GM19193 (cell line): ENCODE measurements around the gene AP4B1.

Source experiments
- POLR2A ChIP-seq: IDR thresholded peaks from 4 replicates; pipeline ENCODE4 v1.6.1; 2011; ENCODE audit not compliant: insufficient read depth, insufficient read length; ENCODE audit errors: extremely low read depth

The AP4B1 gene

GRCh38 chr1:113904674-113905434 lies at the start of gene AP4B1, which contains the start of gene DCLRE1B:
Gene AP4B1 (minus strand): TSS chr1:113904799. CDS start chr1:113904717, 82 bp downstream.
Gene DCLRE1B (plus strand): TSS chr1:113905326. CDS start chr1:113905587, 261 bp downstream.
- TF ChIP-seq POLR2A = peak; percentile 81

DNA sequence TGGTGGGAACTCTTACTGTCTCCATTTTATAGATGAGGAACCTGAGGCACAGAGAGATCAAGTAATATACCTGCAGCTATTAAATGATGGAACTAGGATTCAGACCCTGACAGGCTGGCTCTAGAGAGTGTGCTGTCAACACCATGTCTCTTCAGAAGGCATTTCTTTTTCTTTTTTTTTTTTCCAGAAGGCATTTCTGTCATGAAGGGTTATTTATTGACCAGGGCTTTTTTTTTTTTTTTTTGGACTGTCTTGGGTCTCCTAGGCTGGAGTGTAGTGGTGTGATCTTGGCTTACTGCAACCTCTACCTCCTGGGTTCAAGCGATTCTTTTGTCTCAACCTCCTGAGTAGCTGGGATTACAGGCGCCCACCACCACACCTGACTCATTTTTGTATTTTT lies 47.1 kb upstream of the AP4B1 start:
- no peak for TF ChIP-seq POLR2A

DNA sequence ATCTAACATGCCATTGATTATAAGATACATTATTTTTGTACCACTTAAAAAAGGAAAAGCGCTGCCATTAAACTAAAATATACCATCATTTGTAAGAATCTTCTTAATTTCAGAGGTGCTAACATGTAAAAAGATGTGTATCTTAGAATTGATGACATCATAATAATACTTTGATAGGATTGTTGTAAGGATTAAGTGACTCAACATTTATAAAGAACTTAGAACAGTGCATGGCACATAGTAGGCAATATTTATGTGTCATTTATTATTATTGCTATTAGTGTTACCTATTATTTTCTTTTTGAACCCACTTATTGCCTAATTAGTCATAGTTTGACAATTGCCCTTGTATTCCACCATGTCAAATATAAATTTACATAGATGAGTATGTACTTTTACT lies 46.3 kb upstream of the AP4B1 start:
- no peak for TF ChIP-seq POLR2A

DNA sequence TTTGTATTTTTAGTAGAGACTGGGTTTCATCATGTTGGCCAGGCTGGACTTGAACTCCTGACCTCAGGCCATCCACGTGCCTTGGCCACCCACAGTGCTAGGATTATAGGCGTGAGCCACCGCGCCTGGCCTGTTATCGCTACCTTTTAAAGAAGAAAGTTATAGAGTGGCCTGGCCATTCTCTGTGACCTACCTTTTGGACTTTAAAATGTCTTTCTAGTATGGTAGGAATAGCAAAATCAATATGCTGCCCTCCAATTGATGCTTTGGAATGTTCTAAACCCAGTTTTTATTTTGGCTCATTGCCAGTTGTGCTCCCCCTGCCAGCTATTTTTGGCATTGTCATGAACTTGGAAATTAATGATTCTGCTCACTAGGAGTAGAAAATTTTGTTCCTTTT lies 44.4 kb upstream of the AP4B1 start:
- no peak for TF ChIP-seq POLR2A

DNA sequence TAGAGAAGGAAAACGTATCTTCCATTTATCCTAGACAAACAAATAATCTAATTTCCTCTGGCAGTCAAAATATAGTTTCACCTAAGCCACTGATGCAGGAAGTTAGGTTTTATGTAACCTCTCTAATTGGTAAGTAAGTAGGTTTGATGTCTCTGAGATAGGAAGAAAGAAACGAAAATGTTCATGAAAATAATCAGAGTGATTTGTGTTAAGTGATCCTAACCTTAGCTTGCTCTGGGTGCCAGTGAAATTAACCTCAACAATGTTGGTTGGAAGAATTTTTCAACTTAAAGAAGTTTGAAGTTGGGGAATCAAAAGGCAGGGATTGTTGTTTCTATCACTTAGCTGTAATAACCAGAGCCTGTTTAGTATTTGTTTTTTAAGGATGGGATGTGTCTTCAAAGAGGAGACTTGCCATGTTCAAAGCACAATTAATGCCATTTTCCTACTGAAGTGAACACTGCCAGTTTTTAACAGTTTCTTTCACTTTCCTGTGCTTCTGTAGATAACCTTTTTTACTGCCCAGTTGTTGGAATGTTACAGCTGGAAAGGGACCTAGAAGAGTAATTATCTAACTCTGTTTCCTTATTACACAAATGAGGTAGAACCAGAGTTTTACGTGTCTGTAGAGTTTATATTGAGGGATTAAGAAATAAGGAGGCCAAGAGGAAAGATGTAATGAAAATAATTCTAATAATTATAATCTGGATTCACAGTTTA lies 42.9 kb upstream of the AP4B1 start:
- TF ChIP-seq POLR2A = no peak

- no peak for TF ChIP-seq POLR2A
These were observed 42.2 kb upstream of the AP4B1 start for GRCh38 chr1:113946678-113947387.

DNA sequence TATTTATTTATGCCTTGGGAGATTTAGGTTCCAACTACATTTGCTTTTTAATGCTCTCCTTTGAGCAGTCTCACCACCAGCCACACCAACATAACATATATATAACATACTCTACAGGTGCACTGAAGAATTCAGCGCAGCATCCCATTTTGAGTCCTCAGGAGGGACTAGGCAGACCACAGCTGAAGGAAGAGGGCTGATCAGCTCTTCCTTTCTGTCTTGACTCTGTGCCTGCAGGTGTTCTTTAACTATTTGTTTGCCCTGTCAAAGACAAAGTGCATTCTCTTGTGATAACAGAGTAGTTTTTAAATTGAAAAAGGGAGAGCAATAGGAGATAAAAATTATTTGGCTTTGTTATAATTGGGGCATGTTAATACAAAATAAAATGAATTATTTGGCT lies 41.5 kb upstream of the AP4B1 start:
- TF ChIP-seq POLR2A = no peak

GRCh38 chr1:113945329-113945728 lies 40.7 kb upstream of the AP4B1 start:
- TF ChIP-seq POLR2A = no peak

DNA sequence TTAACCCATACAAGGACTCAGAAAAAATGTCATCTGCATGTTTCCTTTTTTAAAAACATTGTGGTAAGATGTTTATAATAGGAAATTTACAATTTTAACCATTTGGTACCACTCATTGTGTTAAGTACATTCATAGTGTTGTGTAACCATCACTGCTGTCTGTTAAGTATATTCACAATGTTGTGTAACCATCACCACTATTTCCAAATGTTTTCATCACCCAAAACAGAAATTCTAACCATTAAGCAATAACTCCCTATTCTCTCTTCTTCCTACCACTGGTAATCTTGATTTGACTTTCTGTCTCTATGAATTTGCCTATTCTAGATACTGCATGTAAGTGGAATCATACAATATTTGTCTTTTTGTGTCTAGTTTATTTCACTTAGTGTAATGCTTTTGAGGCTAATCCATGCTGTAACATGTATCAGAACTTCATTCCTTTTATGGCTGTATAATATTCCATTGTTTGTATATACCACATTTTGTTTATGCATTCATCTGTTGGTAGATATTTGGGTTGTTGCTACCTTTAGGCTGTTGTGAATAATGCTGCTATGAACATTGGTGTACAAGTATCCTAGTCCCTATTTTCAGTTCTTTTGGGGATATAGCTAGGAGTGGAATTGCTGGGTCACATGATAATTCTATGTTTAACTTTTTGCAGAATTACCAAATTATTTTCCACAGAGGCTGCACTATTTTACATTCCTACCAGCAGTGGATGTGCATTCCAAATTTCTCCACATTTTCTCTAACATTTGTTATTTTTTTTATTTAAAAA lies 38.6 kb upstream of the AP4B1 start:
- no peak for TF ChIP-seq POLR2A

- no peak for TF ChIP-seq POLR2A
These were observed 37.9 kb upstream of the AP4B1 start for GRCh38 chr1:113942527-113942926.

- TF ChIP-seq POLR2A = no peak
These were observed 36.6 kb upstream of the AP4B1 start for GRCh38 chr1:113941245-113941559.

DNA sequence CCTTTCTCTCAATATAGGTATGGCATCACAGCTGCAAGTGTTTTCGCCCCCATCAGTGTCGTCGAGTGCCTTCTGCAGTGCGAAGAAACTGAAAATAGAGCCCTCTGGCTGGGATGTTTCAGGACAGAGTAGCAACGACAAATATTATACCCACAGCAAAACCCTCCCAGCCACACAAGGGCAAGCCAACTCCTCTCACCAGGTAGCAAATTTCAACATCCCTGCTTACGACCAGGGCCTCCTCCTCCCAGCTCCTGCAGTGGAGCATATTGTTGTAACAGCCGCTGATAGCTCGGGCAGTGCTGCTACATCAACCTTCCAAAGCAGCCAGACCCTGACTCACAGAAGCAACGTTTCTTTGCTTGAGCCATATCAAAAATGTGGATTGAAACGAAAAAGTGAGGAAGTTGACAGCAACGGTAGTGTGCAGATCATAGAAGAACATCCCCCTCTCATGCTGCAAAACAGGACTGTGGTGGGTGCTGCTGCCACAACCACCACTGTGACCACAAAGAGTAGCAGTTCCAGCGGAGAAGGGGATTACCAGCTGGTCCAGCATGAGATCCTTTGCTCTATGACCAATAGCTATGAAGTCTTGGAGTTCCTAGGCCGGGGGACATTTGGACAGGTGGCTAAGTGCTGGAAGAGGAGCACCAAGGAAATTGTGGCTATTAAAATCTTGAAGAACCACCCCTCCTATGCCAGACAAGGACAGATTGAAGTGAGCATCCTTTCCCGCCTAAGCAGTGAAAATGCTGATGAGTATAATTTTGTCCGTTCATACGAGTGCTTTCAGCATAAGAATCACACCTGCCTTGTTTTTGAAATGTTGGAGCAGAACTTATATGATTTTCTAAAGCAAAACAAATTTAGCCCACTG lies 36.0 kb upstream of the AP4B1 start:
- no peak for TF ChIP-seq POLR2A

DNA sequence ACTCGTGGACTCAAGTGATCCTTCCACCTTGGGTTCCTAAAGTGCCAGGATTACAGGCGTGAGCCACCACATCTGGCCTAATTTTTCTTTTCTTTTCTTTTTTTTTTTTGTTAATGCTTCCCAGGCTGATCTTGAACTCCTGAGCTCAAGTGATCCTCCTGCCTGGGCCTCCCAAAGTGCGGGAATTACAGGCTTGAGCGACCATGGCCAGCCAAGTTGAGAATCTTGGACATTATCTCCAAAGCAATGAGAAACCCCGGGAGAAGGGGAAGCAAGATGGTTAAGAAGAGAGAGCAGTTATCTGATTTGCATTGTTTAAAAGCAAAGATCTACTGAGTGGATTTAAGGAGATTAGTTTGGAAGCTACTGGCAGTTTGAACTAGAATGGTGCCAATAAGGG lies 33.6 kb upstream of the AP4B1 start:
- TF ChIP-seq POLR2A = no peak

DNA sequence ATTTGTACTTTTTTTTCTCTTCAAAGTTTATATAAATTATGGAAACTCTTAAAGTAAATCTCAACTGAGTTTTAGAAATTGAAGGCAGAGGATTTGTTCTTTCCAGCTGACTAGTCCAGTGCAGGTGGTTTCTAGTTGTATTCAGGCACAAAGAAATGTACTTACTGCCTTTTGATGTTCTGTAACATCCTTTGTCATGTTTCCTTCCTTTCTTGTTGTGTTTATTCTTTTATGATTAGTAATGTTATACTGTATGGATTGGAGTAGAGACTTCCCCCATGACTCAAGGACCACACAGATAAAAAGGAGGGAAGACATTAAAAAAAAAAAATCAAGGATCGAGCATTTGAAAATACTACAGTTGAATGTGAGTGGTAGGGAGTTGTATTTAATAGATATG lies 32.5 kb upstream of the AP4B1 start:
- no peak for TF ChIP-seq POLR2A

DNA sequence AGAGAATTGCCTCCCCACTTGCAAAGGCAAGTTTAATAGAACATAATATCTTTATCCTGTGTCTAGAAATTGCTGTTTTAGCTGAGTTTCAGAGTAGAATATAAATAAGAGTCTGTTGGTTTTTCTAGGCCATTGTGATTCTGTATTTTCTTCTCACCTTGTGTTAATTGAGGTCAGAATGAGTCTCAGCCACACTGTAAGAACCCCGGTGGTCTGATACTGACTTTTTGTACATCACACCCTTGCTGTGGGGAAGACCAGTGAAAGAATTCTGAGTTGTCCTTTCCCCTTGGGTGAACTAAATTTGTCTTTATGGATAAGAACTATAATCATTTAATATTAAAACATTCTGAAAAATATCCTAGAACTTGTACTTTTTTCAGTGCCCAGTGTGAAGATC lies 31.4 kb upstream of the AP4B1 start:
- TF ChIP-seq POLR2A = no peak

- TF ChIP-seq POLR2A = no peak
These were observed 30.6 kb upstream of the AP4B1 start for GRCh38 chr1:113935176-113935575.
